ENCODE results near the gene CERCAM. TPM values are rescaled to one million over a fixed set of nuclear protein-coding genes. Genes with fewer than 3 reads are reported as not detected.

CERCAM gene
- total and polyA plus RNA-seq, 12 donors = 3.5 to 30.4 (median 10.0) TPM

DNA sequence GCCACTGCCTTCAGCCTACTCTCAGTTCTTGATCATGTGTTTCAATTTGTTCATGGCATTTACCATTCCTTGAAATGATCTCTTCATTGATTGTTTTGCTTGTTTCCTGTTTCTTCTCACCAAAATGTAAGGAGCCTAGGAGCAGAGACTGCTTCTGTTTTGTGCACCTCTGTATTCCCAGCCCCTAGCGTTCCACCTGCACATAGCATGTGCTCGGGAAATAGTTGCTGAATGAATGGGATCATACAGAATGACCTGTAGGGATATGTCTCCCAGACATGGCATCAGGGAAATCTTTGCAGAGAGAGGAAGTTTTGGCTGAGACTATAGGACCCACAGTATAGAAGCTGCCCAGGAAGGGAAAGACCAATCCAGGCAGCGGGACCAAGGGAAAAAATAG lies 6.2 kb upstream of the CERCAM start:
- Histone ChIP-seq H3K4me1 (peaks cover 6 to 23% (median 8%) of the 10 kb centered on the region in 9 donors), H3K4me3 (no peak overlapping the region), H3K27me3 (peaks cover 0 to 88% (median 62%) of the 10 kb centered on the region in 7 donors), H3K9me3 (no peaks in the 10 kb centered on the region), H3K27ac (no peak overlapping the region), H3K36me3 (no peaks in the 10 kb centered on the region)
- no peak for TF ChIP-seq CTCF (IDR thresholded peaks at IDR 0.05)
- ATAC-seq = no peak
- no peak for DNase-seq
- intact Hi-C loops (cut with DNase I) = loop anchor here in 6 of 10 donors (5.0 to 10.0 kb wide), 3 partner anchors 50 to 117 kb away; no protein-coding TSS in a partner anchor
- 46 to 61% methylated on average over 3 of the region's 3 CpGs for WGBS, 2 donors

GRCh38 chr9:128415281-128415680 lies 5.4 kb upstream of the CERCAM start:
- Histone ChIP-seq H3K9me3 (no peaks in the 10 kb centered on the region), H3K27me3 (peaks cover 0 to 87% (median 63%) of the 10 kb centered on the region in 7 donors), H3K36me3 (no peaks in the 10 kb centered on the region), H3K27ac (no peak overlapping the region), H3K4me3 (no peak overlapping the region), H3K4me1 (peaks cover 8 to 30% (median 15%) of the 10 kb centered on the region in 9 donors)
- no peak for TF ChIP-seq CTCF (IDR thresholded peaks at IDR 0.05)
- WGBS, 2 donors = 70 to 75% methylated on average over 2 of the region's 2 CpGs
- ATAC-seq (no peak), DNase-seq (no peak)
- intact Hi-C loops (cut with DNase I) = loop anchor here in 2 of 10 donors (5.0 to 10.0 kb wide), 2 partner anchors 50 to 118 kb away; no protein-coding TSS in a partner anchor

GRCh38 chr9:128416014-128416413 lies 4.6 kb upstream of the CERCAM start:
- intact Hi-C loops (cut with DNase I) = loop anchor here in 2 of 10 donors (5.0 to 10.0 kb wide), 2 partner anchors 51 to 119 kb away; no protein-coding TSS in a partner anchor
- Histone ChIP-seq H3K4me3 (no peak overlapping the region), H3K27ac (no peak overlapping the region), H3K27me3 (peaks cover 0 to 83% (median 63%) of the 10 kb centered on the region in 7 donors), H3K36me3 (no peaks in the 10 kb centered on the region), H3K9me3 (no peaks in the 10 kb centered on the region), H3K4me1 (peaks cover 10 to 31% (median 18%) of the 10 kb centered on the region in 9 donors)
- no peak for TF ChIP-seq CTCF (IDR thresholded peaks at IDR 0.05)
- DNase-seq = no peak
- WGBS, 2 donors = 59 to 61% methylated on average over 6 of the region's 6 CpGs
- no peak for ATAC-seq

DNA sequence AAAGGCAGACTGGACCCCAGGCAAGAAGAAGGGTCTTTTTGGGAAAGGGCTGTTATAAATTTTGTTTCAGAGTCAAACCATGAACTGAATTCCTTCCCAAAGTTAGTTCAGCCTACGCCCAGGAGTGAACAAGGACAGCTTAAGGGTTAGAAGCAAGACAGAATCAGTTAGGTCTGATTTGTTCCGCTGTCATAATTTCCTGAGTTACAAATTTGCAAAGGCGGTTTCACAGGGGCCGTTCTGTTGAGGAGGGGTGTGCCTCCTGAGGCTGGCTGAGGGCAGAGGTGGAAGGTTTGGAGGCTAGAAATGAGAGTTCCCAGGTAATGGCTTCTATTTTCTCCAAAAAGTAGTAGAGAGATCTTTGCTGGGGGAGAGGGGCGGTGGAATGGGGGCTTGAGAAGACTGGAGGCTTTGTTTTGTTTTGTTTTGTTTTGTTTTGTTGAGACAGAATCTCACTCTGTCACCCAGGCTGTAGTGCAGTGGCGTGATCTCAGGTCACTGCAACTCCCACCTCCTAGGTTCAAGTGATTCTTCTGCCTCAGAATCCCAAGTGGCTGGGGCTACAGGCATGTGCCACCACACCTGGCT lies 4.1 kb upstream of the CERCAM start:
- no peak overlapping the region for H3K27ac ChIP-seq
- H3K9me3 ChIP-seq = no peaks in the 10 kb centered on the region
- H3K4me1 ChIP-seq = peaks cover 11 to 31% (median 22%) of the 10 kb centered on the region in 9 donors
- WGBS, 2 donors = 55 to 57% methylated on average over 6 of the region's 6 CpGs
- ATAC-seq = no peak
- peaks cover 0 to 83% (median 63%) of the 10 kb centered on the region in 7 donors for H3K27me3 ChIP-seq
- no peak for TF ChIP-seq CTCF (IDR thresholded peaks at IDR 0.05)
- H3K36me3 ChIP-seq = no peaks in the 10 kb centered on the region
- DNase-seq = no peak
- H3K4me3 ChIP-seq = no peak overlapping the region
- intact Hi-C loops (cut with DNase I) = loop anchor here in 2 of 10 donors (5.0 to 10.0 kb wide), 2 partner anchors 52 to 119 kb away; no protein-coding TSS in a partner anchor

Data from heart right ventricle (tissue), 16 donors.